Left lobe of liver (tissue), 2 donors: ENCODE measurements around the gene EHBP1L1. TPM values are rescaled to one million over a fixed set of nuclear protein-coding genes. Genes with fewer than 3 reads are reported as not detected.

Experiments used
- ATAC-seq: fragments of 200-7000 bp; cut with Tn5 transposase; one replicate; pipeline ENCODE4 v1.9.1; 2020; ENCODE audit warnings: mild to moderate bottlenecking, moderate library complexity
- DNase-seq: peaks from one replicate; pipeline ENCODE4 v3.0.0-alpha.2; 2020; ENCODE audit warnings: low spot score
- total RNA-seq: library from RNA; stranded (reverse); gene quantifications from one replicate; pipeline ENCODE4 v1.2.1, GENCODE V29; 2021
- donor health status: DM: no; HTN: no; CAD: no; lungs with moderate emphysema.
- donor health status: DM: no; HTN: yes; CAD: no.

The EHBP1L1 gene
- total RNA-seq, 1 donor from 2014 or later, result 13.5 TPM

DNA sequence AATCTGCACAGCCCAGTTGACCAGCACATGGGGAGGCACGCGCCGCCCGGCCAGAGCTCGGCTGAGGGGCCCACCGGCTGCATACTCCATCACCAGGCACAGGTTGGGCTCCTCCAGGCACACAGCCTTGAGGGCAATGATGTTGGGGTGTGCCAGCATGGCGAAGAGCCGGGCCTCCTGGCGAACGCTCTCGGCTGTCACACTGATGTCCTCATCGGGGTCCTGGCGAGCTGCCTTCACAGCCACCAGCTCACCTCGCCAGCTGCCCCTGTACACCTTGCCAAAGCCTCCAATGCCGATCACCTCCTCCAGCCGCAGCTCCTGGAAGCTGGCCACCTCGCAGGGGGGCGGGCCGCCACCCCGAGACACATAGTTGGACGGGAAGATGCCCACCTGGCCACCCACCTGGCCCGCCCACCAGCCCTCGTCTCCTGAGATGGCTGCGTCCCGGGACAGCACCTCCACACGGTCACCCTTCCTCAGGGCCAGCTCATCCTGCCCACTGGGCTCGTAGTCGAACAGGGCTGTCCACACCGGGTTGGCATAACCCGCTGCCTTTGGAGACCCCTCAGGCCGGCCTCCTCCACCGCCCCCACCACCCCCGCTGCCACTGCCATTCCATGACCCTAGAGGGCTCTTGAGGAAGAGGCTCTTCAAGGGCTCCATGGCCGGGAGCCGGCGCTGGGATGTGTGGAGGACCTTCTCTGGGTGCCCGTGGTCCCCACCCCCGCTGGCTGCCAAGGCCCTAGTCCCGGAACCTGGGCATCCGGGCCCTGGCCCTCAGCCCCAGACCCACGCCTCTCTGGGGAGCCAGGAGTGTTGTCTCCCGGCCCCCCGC is 37.5 kb downstream of the EHBP1L1 start:
- peak; percentile 0 for ATAC-seq
- peak; percentile 70 for DNase-seq

- peak; percentile 76 for ATAC-seq
- peak; percentile 100 for DNase-seq
Observed at GRCh38 chr11:65615229-65615949, 39.5 kb downstream of the EHBP1L1 start, which contains the start of gene PCNX3. Gene PCNX3 (plus strand): TSS chr11:65615776. CDS start chr11:65616312, 536 bp downstream.

GRCh38 chr11:65615950-65616574 is 40.2 kb downstream of the EHBP1L1 start:
- DNase-seq (no peak), ATAC-seq (no peak)

GRCh38 chr11:65616575-65617001 is 40.7 kb downstream of the EHBP1L1 start:
- no peak for DNase-seq
- no peak for ATAC-seq

GRCh38 chr11:65617136-65617850 is 41.4 kb downstream of the EHBP1L1 start:
- ATAC-seq (no peak), DNase-seq (no peak)

DNA sequence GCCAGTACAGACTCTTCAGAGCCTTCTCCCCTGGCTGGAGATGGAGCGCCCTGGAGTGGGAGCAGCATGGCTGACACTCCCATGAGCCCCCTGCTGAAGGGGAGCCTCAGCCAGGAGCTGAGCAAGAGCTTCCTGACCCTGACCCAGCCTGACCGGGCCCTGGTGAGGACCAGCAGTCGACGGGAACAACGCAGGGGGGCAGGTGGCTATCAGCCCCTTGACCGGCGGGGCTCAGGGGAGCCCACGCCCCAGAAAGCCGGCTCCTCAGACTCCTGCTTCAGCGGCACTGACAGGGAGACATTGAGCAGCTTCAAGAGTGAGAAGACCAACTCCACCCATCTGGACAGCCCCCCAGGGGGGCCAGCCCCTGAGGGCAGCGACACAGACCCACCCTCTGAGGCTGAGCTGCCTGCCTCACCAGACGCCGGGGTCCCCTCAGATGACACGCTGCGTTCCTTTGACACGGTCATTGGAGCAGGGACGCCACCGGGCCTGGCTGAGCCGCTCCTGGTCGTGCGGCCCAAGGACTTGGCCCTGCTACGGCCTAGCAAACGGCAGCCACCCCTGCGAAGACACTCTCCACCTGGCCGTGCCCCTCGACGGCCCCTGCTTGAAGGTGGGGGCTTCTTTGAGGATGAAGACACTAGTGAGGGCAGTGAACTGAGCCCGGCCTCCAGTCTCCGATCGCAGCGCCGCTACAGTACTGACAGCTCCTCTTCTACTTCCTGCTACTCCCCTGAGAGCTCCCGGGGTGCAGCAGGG is 42.3 kb downstream of the EHBP1L1 start:
- DNase-seq, result no peak
- no peak for ATAC-seq

DNA sequence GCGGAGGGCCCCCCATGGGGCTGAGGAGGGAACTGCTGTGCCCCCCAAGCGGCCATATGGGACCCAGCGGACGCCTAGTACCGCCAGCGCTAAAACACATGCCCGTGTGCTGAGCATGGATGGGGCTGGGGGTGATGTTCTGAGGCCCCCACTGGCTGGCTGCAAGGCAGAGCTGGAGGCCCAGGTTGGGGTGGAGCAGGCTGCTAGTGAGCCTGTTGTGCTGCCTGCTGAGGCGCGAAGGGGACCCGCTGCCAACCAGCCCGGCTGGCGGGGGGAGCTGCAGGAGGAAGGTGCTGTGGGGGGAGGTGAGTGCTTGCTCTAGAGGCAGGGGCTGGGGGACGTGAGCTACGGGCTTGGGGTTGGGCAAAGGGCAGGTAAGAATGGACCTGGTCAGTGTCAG is 42.9 kb downstream of the EHBP1L1 start:
- ATAC-seq (no peak), DNase-seq (no peak)

DNA sequence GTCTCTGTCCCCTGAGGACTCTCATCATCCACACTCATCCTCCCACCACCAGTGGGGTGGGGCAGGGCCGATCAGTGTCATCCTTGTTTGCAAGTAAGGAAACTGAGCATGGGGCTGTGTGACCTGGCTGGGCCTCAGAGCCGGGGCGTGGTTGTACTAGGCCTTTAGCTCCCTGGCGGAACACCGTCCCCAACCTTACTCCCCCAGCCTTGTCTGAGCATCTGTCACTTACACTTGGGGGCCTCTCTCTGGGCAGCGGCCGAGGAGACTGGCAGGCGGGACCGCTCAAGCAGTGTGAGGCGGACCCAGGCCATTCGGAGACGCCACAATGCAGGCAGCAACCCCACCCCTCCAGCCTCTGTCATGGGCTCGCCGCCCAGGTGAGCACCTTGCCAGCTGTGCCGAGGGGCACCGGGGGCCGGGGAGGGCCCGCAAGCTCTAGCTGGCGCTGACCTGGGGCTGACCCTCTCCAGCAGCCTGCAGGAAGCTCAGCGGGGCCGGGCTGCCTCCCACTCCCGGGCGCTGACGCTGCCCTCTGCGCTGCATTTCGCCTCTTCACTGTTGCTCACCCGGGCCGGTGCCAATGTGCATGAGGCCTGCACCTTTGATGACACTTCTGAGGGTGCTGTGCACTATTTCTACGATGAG is 43.6 kb downstream of the EHBP1L1 start:
- DNase-seq (no peak), ATAC-seq (no peak)

DNA sequence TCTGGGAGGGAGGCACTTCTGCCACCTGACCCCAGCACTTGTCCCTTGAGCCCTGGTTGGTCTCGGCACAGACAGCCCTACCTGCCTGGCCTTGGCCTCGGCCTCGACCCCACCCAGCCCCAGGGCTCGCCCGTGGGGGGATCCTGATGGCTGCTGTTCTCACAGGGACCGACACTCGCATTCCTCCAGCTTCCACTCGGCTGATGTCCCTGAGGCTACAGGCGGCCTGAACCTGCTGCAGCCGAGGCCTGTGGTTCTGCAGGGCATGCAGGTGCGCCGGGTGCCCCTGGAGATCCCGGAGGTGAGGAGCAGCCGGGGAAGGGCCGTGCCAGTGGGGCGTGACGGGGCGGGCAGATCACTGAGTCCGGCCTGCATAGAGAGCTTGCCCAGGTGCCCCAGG is 44.8 kb downstream of the EHBP1L1 start:
- DNase-seq, result no peak

GRCh38 chr11:65621460-65621859 is 45.6 kb downstream of the EHBP1L1 start:
- DNase-seq (no peak), ATAC-seq (no peak)

More for the DNA sequence above, 44.8 kb downstream of the EHBP1L1 start:
- no peak for ATAC-seq

- DNase-seq, result no peak
- no peak for ATAC-seq
Observed at GRCh38 chr11:65622011-65622410, 46.2 kb downstream of the EHBP1L1 start.

- no peak for ATAC-seq
Observed at GRCh38 chr11:65623177-65623576, 47.3 kb downstream of the EHBP1L1 start.

DNA sequence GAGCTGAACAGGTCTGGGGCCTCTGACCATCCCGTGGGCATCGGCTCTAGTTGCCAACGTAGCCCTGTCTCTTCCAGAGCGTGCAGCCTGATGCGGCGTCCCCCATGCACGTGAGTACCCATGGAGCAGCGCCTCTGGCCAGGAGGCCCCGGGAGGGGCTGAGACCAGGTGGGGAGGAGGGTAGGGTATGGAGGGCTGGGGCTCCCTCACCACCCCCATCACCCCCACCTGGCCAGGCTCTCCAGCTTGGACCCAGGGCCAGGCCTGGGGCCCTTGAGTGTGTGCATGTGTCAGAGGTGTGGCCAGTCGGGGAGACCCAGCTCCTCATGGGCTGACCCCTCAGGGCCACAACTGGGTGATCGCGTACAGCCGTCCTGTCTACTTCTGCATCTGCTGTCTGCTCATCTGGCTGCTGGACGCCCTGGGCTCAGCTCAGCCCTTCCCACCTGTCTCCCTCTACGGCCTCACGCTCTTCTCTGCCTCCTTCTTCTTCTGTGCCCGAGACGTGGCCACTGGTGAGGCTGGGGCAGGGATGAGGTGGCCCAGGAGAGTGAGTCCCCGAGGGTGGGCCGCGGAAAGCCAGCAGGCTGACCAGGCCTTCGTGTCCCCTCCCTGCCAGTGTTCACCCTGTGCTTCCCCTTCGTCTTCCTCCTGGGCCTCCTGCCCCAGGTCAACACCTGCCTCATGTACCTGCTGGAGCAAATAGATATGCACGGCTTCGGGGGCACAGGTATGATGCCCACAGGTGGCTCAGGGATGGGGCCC is 48.2 kb downstream of the EHBP1L1 start:
- ATAC-seq (no peak), DNase-seq (no peak)

More at GRCh38 chr11:65623177-65623576, 47.3 kb downstream of the EHBP1L1 start:
- no peak for DNase-seq

GRCh38 chr11:65624931-65625627 is 49.2 kb downstream of the EHBP1L1 start:
- no peak for ATAC-seq
- DNase-seq, result no peak

GRCh38 chr11:65625628-65626342 is 49.9 kb downstream of the EHBP1L1 start:
- DNase-seq (no peak), ATAC-seq (peak; percentile 86)

- ATAC-seq (no peak), DNase-seq (no peak)
Observed at GRCh38 chr11:65627202-65627601, 51.3 kb downstream of the EHBP1L1 start.

DNA sequence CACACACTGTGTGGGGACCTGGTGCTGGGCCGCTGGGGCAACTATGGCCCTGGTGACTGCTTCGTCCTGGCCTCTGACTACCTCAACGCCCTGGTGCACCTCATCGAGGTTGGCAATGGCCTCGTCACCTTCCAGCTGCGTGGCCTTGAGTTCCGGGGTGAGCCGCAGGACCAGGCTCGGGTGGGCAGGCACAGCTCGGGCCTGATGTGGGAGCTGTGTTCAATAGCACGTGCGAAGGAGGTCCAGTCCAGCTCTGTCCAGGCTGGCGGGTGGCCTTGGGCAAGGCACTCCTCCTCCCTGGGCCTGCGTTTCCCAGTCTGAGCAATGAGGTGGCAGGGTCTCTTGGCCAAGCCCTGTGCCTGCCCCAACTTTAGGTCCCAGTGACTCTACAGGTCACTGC is 53.7 kb downstream of the EHBP1L1 start:
- DNase-seq, result no peak
- no peak for ATAC-seq

- ATAC-seq, result no peak
Observed at GRCh38 chr11:65630215-65630614, 54.4 kb downstream of the EHBP1L1 start.

More at GRCh38 chr11:65630215-65630614, 54.4 kb downstream of the EHBP1L1 start:
- DNase-seq, result no peak
